A673 (cell line): ENCODE measurements around the gene ZMAT3. TPM values are rescaled to one million over a fixed set of nuclear protein-coding genes. Genes with fewer than 3 reads are reported as not detected.

Source experiments
- BruUV-seq: library from RNA; stranded (reverse); fragments of 400-500 nt; replicated peaks from 2 replicates; lab custom pipeline; 2021; lab: Mats Ljungman, UMichigan
- CTCF ChIA-PET: fragments of 300-600 bp; sonication (Branson Sonifier 250); formaldehyde crosslinking; loops from one replicate; lab custom pipeline; 2022; ENCODE audit warnings: antibody characterized with exemption; lab: Charles Lee
- POLR2A ChIA-PET: fragments of 300-600 bp; sonication (Branson Sonifier 250); formaldehyde crosslinking; loops from one replicate; lab custom pipeline; 2022; ENCODE audit warnings: antibody characterized with exemption; ENCODE audit not compliant: low non-redundant PET; lab: Charles Lee
- DNase-seq: peaks from one replicate; pipeline ENCODE4 v3.0.0-alpha.2; 2015; ENCODE audit warnings: low spot score
- H3K27ac ChIP-seq: fragments of 200-600 bp; sonication (generic); 2 replicates; pipeline ENCODE4 v1.5.1; 2016; ENCODE audit warnings: mixed run types, low read depth, mild to moderate bottlenecking, mixed read lengths, antibody characterized with exemption, low read length; ENCODE audit not compliant: poor library complexity, severe bottlenecking
- H3K27me3 ChIP-seq: fragments of 200-600 bp; sonication (generic); replicated peaks from 2 replicates; pipeline ENCODE4 v1.6.1; 2017; ENCODE audit warnings: mixed run types, low read depth, mild to moderate bottlenecking, mixed read lengths, antibody characterized with exemption, low read length; ENCODE audit not compliant: insufficient read depth, poor library complexity
- H3K36me3 ChIP-seq: fragments of 200-600 bp; sonication (generic); 2 replicates; pipeline ENCODE4 v1.6.1; 2016; ENCODE audit warnings: mixed run types, mild to moderate bottlenecking, mixed read lengths, antibody characterized with exemption, low read length; ENCODE audit not compliant: insufficient read depth, poor library complexity, severe bottlenecking
- H3K4me1 ChIP-seq: fragments of 200-600 bp; sonication (generic); 2 replicates; pipeline ENCODE4 v1.6.1; 2017; ENCODE audit warnings: mixed run types, mild to moderate bottlenecking, mixed read lengths, antibody characterized with exemption, low read length; ENCODE audit not compliant: insufficient read depth, poor library complexity, severe bottlenecking
- H3K4me3 ChIP-seq: fragments of 200-600 bp; sonication (generic); 2 replicates; pipeline ENCODE4 v1.5.1; 2016; ENCODE audit warnings: low read depth, mixed run types, mild to moderate bottlenecking, mixed read lengths, low read length; ENCODE audit not compliant: poor library complexity, severe bottlenecking
- H3K9me3 ChIP-seq: fragments of 200-600 bp; sonication (generic); 2 replicates; pipeline ENCODE4 v1.6.1; 2016; ENCODE audit warnings: mixed run types, low read depth, mild to moderate bottlenecking, mixed read lengths, antibody characterized with exemption, low read length; ENCODE audit not compliant: poor library complexity, severe bottlenecking
- CTCF ChIP-seq: fragments of 300-800, 200-600 bp; sonication (generic); conservative IDR thresholded peaks from 2 replicates; pipeline ENCODE4 v1.5.1; 2017; ENCODE audit warnings: low read depth, mild to moderate bottlenecking, antibody characterized with exemption, low read length, moderate library complexity, mixed read lengths
- EZH2 ChIP-seq: fragments of 200-600 bp; sonication (generic); IDR thresholded peaks from 2 replicates; pipeline ENCODE4 v1.6.1; 2017; ENCODE audit warnings: borderline replicate concordance, low read depth, mild to moderate bottlenecking, mixed read lengths, antibody characterized with exemption, low read length; ENCODE audit not compliant: poor library complexity, severe bottlenecking
- intact Hi-C: fragments of 100-400 bp; cut with micrococcal nuclease; formaldehyde crosslinking; loops from one replicate; pipeline ENCODE4 v1.10.0; 2022; ENCODE audit not compliant: unreplicated experiment
- total RNA-seq: library from RNA; stranded (reverse); gene quantifications from 2 replicates; pipeline ENCODE4 v1.2.3, GENCODE V29; 2021

Gene ZMAT3
- total RNA-seq, 1 experiment from 2014 or later, result 8.6 TPM

- H3K4me3 ChIP-seq, result no peak overlapping the region
- CTCF ChIA-PET, result no interaction called here
Observed at GRCh38 chr3:179068779-179069530, 2.7 kb downstream of the ZMAT3 start.

DNA sequence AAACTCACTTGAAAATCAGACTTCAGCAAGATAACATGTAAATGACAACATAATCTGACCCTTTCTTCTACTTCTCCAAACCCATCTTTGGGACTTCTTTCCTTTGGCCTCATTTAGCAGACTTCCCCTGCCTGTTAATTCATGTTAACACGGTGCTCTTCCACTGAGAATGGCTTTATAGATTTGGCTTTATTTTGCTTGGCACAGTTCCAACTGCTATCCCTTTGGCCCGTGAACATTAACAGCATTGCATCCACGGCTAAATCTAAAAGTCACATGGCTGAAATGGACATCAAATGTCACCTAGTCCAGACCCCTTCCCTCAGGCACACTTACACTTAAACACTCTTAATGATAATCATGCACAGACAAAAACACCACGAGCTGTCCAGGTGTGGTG lies 3.8 kb downstream of the ZMAT3 start:
- Histone ChIP-seq H3K36me3 (peaks cover 4% of the 10 kb centered on the region), H3K4me1 (peaks cover 17% of the 10 kb centered on the region), H3K27me3 (no peaks in the 10 kb centered on the region), H3K9me3 (no peaks in the 10 kb centered on the region), H3K4me3 (no peak overlapping the region), H3K27ac (no peak overlapping the region)
- ChIA-PET POLR2A (no interaction called here), CTCF (no interaction called here)
- intact Hi-C loops, result no loop called here
- no peak for DNase-seq
- TF ChIP-seq EZH2 (no peak), CTCF (no peak)
- no TSS peak for BruUV-seq

More at GRCh38 chr3:179068779-179069530, 2.7 kb downstream of the ZMAT3 start:
- Histone ChIP-seq H3K27ac (no peak overlapping the region), H3K4me1 (peaks cover 17% of the 10 kb centered on the region), H3K36me3 (peaks cover 4% of the 10 kb centered on the region), H3K9me3 (no peaks in the 10 kb centered on the region), H3K27me3 (no peaks in the 10 kb centered on the region)
- no TSS peak for BruUV-seq
- peak; percentile 60 for DNase-seq
- POLR2A ChIA-PET, result no interaction called here
- TF ChIP-seq CTCF (peak; percentile 67), EZH2 (no peak)
- intact Hi-C loops, result loop anchor here (1.0 kb wide), 1 partner anchor 247 kb away; no protein-coding TSS in a partner anchor

DNA sequence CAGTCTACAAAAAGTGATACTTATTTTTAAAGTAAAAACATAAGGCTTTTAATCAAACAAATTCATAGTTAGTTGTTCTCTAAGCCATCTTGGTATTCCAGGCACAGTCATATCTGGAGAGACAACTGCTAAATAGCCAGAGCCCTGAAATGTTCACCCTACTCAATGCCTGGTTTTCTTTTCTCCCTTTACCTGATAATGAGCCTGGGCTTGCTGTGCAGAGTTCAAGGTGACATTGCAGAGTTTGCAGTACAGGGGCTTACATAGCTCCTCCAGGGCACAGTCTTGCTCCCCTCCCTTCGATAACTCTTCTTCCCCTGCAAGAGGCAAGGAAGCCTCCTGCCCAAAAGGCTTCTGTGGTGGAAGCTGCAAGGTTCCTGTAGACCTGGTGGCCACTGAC lies 4.3 kb downstream of the ZMAT3 start:
- DNase-seq, result no peak
- CTCF ChIA-PET, result no interaction called here
- POLR2A ChIA-PET, result no interaction called here
- TF ChIP-seq EZH2 (no peak), CTCF (no peak)
- intact Hi-C loops, result no loop called here
- no peaks in the 10 kb centered on the region for H3K27me3 ChIP-seq
- no peak overlapping the region for H3K4me3 ChIP-seq
- H3K9me3 ChIP-seq, result no peaks in the 10 kb centered on the region
- no TSS peak for BruUV-seq
- H3K27ac ChIP-seq, result no peak overlapping the region
- H3K4me1 ChIP-seq, result peaks cover 17% of the 10 kb centered on the region
- peaks cover 4% of the 10 kb centered on the region for H3K36me3 ChIP-seq
